Lower leg skin (tissue), 4 donors: ENCODE data around the gene TENM4. TPM values are rescaled to one million over a fixed set of nuclear protein-coding genes. Genes with fewer than 3 reads are reported as not detected.

Experiments used
- DNase-seq, 2 donors: peaks; one replicate each; pipeline ENCODE4 v3.0.0-alpha.2; 2019; ENCODE audit warnings: low spot score in 2 of 2
- H3K4me3 ChIP-seq: fragments of 200-600 bp; sonication (generic); 2 replicates; pipeline ENCODE4 v1.5.1; 2017; ENCODE audit warnings: mild to moderate bottlenecking, low read depth; ENCODE audit not compliant: poor library complexity, severe bottlenecking
- CTCF ChIP-seq, 3 donors: fragments of 450-650 bp; IDR thresholded peaks; one replicate each; pipeline ENCODE4 v1.5.1; 2016; ENCODE audit warnings: antibody characterized with exemption in 3 of 3, mild to moderate bottlenecking in 3 of 3, moderate library complexity in 2 of 3
- POLR2A ChIP-seq, 2 donors: fragments of 450-650 bp; IDR thresholded peaks; one replicate each; pipeline ENCODE4 v1.6.1; 2016 to 2017; ENCODE audit warnings: antibody characterized with exemption in 2 of 2, mild to moderate bottlenecking in 1 of 2, moderate library complexity in 1 of 2
- WGBS, 2 donors: methylation state at CpG; one replicate each; pipeline ENCODE4 v1.1.5; 2018; 5-methylcytosine and 5-hydroxymethylcytosine counted together
- intact Hi-C: fragments of 100-400 bp; cut with DNase I; formaldehyde crosslinking; loops from one replicate; pipeline ENCODE4 v1.15.0; 2023; ENCODE audit warnings: low total_unique reads
- total RNA-seq, 4 donors: library from RNA; depleted of rRNA; stranded (reverse); fragments of >200 nt; gene quantifications; one replicate each; pipeline ENCODE4 v1.1.0, GENCODE V29; 2016

Gene TENM4
- total RNA-seq, 4 donors from 2014 or later, result 34.4 to 41.1 (median 36.6) TPM

DNA sequence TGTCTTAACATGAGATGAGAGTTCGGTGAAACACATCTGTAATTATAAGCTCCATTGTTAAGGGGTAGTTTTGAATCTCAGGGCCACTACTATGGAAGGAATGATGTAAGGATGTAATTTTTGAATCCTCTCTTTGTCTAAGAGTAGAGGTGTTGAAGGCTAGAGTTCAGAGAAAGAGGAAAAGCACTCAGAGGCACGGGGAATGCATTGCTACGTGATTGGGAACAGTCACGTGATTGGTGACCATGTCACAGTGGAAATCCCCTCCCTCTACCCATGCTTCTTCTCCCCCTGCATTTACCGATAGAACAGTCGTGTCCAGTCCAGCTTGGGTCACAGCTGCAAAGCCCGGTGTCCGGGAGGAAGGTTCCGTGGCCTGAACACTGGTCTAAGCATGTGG, 635.8 kb downstream of the TENM4 start:
- TF ChIP-seq CTCF (IDR thresholded peaks at IDR 0.05) (no peak), POLR2A (IDR thresholded peaks at IDR 0.05) (no peak)
- no peak for DNase-seq
- no peak overlapping the region for H3K4me3 ChIP-seq
- 93 to 95% methylated on average over 7 to 9 of the region's 9 CpGs for WGBS, 2 donors
- intact Hi-C loops, result no loop called here

- 95 to 96% methylated on average over 3 of the region's 3 CpGs for WGBS, 2 donors
- intact Hi-C loops, result no loop called here
- TF ChIP-seq CTCF (IDR thresholded peaks at IDR 0.05) (no peak), POLR2A (IDR thresholded peaks at IDR 0.05) (no peak)
- H3K4me3 ChIP-seq, result no peak overlapping the region
- no peak for DNase-seq
Observed at GRCh38 chr11:78803995-78804394, 636.8 kb downstream of the TENM4 start.

GRCh38 chr11:78802058-78802761, 638.6 kb downstream of the TENM4 start:
- TF ChIP-seq POLR2A (IDR thresholded peaks at IDR 0.05) (no peak), CTCF (IDR thresholded peaks at IDR 0.05) (no peak)
- intact Hi-C loops, result no loop called here
- DNase-seq, result no peak
- 50 to 55% methylated on average over 11 of the region's 11 CpGs for WGBS, 2 donors
- no peak overlapping the region for H3K4me3 ChIP-seq

DNA sequence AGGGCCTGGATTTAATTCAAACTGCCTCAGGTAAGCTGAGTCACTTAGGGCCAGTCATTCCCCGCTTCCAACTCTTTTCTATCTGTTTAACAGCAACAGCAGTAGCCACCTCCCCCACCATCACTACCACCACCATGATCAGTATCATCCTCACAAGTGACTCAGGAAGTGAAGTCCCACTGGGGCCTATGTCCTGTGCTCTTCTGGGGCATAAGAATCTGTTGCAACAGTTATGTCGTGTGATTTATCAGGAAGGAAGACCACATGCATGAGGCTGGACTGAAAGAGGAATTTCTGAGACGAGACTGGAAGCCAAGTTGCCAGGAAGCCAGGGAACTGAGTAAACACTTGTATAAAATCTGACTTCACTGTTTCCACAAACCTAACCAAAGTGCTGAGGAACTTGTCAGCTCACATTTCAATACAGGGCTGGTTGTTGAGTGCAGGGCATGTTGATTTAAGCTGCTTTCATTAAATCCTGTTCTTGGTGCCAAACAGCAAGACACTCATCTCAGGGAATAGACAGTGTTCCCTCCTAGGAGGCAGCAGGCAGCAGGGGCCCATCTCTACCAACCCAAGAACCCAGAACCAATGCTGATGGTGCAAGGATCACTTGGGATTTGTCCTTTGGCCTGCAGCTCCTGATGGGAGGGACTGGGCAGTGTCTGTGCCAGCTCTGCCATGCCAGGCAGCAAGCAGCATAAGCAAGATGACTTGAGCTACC, 639.5 kb downstream of the TENM4 start:
- peak in 1 of 2 donors; percentile 76 for DNase-seq
- intact Hi-C loops, result no loop called here
- TF ChIP-seq POLR2A (IDR thresholded peaks at IDR 0.05) (no peak), CTCF (IDR thresholded peaks at IDR 0.05) (no peak)
- WGBS, 2 donors, result 3 to 8% methylated on average over 3 of the region's 3 CpGs
- H3K4me3 ChIP-seq, result no peak overlapping the region

- WGBS, 2 donors, result 90 to 97% methylated on average over 2 of the region's 2 CpGs
- H3K4me3 ChIP-seq, result no peak overlapping the region
- no peak for TF ChIP-seq CTCF (IDR thresholded peaks at IDR 0.05)
- no peak for TF ChIP-seq POLR2A (IDR thresholded peaks at IDR 0.05)
- no peak for DNase-seq
- intact Hi-C loops, result no loop called here
Observed at GRCh38 chr11:78800756-78801155, 640.1 kb downstream of the TENM4 start.
